GM12878 (cell line): ENCODE data around the gene DHX57. TPM values are rescaled to one million over a fixed set of nuclear protein-coding genes. Genes with fewer than 3 reads are reported as not detected.

ENCODE experiments used
- ATF3 ChIP-seq: IDR thresholded peaks from 2 replicates; pipeline ENCODE4 v1.6.1; 2011; ENCODE audit warnings: low read depth, mild to moderate bottlenecking, low read length, moderate library complexity, borderline replicate concordance; ENCODE audit errors: extremely low read depth
- CUX1 ChIP-seq: IDR thresholded peaks from 2 replicates; pipeline ENCODE4 v1.6.1; 2012; ENCODE audit warnings: improper control_type of control experiment, low read depth, low read length; ENCODE audit not compliant: insufficient replicate concordance
- HDAC6 ChIP-seq: fragments of 200-600 bp; sonication (generic); IDR thresholded peaks from one replicate; pipeline ENCODE4 v1.8.0; 2017; ENCODE audit warnings: antibody characterized with exemption; ENCODE audit not compliant: unreplicated experiment
- IKZF2 ChIP-seq, 2 experiments: fragments of 450-650 bp; IDR thresholded peaks; 2 replicates each; pipeline ENCODE4 v1.6.1; 2017; ENCODE audit warnings: mild to moderate bottlenecking in 2 of 2, moderate library complexity in 2 of 2
- LARP7 ChIP-seq: fragments of 450-650 bp; IDR thresholded peaks from 2 replicates; pipeline ENCODE4 v1.6.1; 2017; ENCODE audit warnings: mild to moderate bottlenecking
- MEF2A ChIP-seq: IDR thresholded peaks from 2 replicates; pipeline ENCODE4 v1.6.1; 2011; ENCODE audit warnings: low read depth, mild to moderate bottlenecking, low read length, moderate library complexity; ENCODE audit not compliant: insufficient read depth
- POLR2AphosphoS2 ChIP-seq: IDR thresholded peaks from 2 replicates; pipeline ENCODE4 v1.6.1; 2011; ENCODE audit warnings: low read depth, mild to moderate bottlenecking, low read length, improper control_type of control experiment, moderate library complexity
- TBL1XR1 ChIP-seq: IDR thresholded peaks from 2 replicates; pipeline ENCODE4 v1.6.1; 2012; ENCODE audit warnings: low read depth, low read length, improper control_type of control experiment
- TCF12 ChIP-seq: IDR thresholded peaks from 2 replicates; pipeline ENCODE4 v1.6.1; 2011; ENCODE audit warnings: low read depth, mild to moderate bottlenecking, low read length
- YBX1 ChIP-seq: fragments of 450-650 bp; IDR thresholded peaks from 2 replicates; pipeline ENCODE4 v1.6.1; 2016; ENCODE audit warnings: antibody characterized with exemption
- ZNF207 ChIP-seq: fragments of 450-650 bp; IDR thresholded peaks from 2 replicates; pipeline ENCODE4 v1.6.1; 2014; ENCODE audit warnings: antibody characterized with exemption, mild to moderate bottlenecking, borderline replicate concordance
- ZNF592 ChIP-seq: fragments of 450-650 bp; IDR thresholded peaks from 2 replicates; pipeline ENCODE4 v1.6.1; 2017; ENCODE audit warnings: mild to moderate bottlenecking, moderate library complexity
- ZSCAN29 ChIP-seq: fragments of 450-650 bp; IDR thresholded peaks from 2 replicates; pipeline ENCODE4 v1.6.1; 2017; ENCODE audit warnings: mild to moderate bottlenecking, moderate library complexity
- ZZZ3 ChIP-seq: IDR thresholded peaks from 2 replicates; pipeline ENCODE4 v1.6.1; 2011; ENCODE audit warnings: low read depth; ENCODE audit not compliant: control insufficient read depth, insufficient read length
- polyA plus RNA-seq, 11 experiments: library from polyadenylated mRNA; depleted of rRNA in 4 of 11; unstranded in 6 of 11; stranded (reverse) in 5 of 11; fragments of >200 nt; fragmentation: Nextera tagmentation in 4 of 11; fragmentation: Illumina TruSeq in 1 of 11; extraction: Ambion mirVana in 4 of 11; extraction: Trizol in 1 of 11; gene quantifications; 1 replicate in 1 of 11; 2 replicates in 10 of 11; pipeline versions ENCODE4 v1.2.1 to v1.2.3, GENCODE V29; 2011 to 2016; ENCODE audit warnings: inconsistent platforms in 2 of 11, missing spikeins in 2 of 11, low read depth in 1 of 11
- total RNA-seq, 4 experiments: library from RNA; depleted of rRNA in 3 of 4; stranded (reverse); fragments of >200 nt in 3 of 4; fragmentation: Illumina TruSeq in 1 of 4; extraction: Trizol in 1 of 4; gene quantifications; 2 replicates each; pipeline versions ENCODE4 v1.2.1 to v1.2.3, GENCODE V29; 2013 to 2021
- TF ChIP-seq, protein P1 (sequence below): fragments of 450-650 bp; IDR thresholded peaks from 2 replicates; pipeline ENCODE4 v1.6.1; 2016; ENCODE audit warnings: mild to moderate bottlenecking, moderate library complexity, borderline replicate concordance

The DHX57 gene
- total and polyA plus RNA-seq, 10 of the 15 experiments (the other 5 are each of a cell fraction or from before 2014, with no cell fraction given) = 6.5 to 18.0 (median 15.8) TPM

- TF ChIP-seq CUX1 (no peak), HDAC6 (no peak), POLR2AphosphoS2 (no peak), TCF12 (peak; percentile 67; the same call in 1 of the 2 replicates), ZZZ3 (no peak), ATF3 (no peak), ZSCAN29 (no peak), TBL1XR1 (peak; percentile 71; the same call in 1 of the 2 replicates), YBX1 (no peak), IKZF2 (IDR thresholded peaks at IDR 0.05) (no peak), ZNF592 (no peak), MEF2A (no peak), LARP7 (peak; percentile 67; the same call in 1 of the 2 replicates), ZNF207 (peak; percentile 63; the same call in 1 of the 2 replicates)
- TF ChIP-seq, protein P1, sequence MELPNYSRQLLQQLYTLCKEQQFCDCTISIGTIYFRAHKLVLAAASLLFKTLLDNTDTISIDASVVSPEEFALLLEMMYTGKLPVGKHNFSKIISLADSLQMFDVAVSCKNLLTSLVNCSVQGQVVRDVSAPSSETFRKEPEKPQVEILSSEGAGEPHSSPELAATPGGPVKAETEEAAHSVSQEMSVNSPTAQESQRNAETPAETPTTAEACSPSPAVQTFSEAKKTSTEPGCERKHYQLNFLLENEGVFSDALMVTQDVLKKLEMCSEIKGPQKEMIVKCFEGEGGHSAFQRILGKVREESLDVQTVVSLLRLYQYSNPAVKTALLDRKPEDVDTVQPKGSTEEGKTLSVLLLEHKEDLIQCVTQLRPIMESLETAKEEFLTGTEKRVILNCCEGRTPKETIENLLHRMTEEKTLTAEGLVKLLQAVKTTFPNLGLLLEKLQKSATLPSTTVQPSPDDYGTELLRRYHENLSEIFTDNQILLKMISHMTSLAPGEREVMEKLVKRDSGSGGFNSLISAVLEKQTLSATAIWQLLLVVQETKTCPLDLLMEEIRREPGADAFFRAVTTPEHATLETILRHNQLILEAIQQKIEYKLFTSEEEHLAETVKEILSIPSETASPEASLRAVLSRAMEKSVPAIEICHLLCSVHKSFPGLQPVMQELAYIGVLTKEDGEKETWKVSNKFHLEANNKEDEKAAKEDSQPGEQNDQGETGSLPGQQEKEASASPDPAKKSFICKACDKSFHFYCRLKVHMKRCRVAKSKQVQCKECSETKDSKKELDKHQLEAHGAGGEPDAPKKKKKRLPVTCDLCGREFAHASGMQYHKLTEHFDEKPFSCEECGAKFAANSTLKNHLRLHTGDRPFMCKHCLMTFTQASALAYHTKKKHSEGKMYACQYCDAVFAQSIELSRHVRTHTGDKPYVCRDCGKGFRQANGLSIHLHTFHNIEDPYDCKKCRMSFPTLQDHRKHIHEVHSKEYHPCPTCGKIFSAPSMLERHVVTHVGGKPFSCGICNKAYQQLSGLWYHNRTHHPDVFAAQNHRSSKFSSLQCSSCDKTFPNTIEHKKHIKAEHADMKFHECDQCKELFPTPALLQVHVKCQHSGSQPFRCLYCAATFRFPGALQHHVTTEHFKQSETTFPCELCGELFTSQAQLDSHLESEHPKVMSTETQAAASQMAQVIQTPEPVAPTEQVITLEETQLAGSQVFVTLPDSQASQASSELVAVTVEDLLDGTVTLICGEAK = peak; percentile 92
Measured at GRCh38 chr2:38875576-38876367, at the start of gene DHX57, which contains the start of gene MORN2 (continued).
